Mesodermal cell (in vitro differentiated cells): ENCODE results near the gene PF4V1.
"Not testable (repeated sequence)": the region's sequence is repeated elsewhere in the genome, so short reads cannot be mapped to it uniquely, and the experiment has no call there.

Experiments
- H3K27ac ChIP-seq: 2 replicates; pipeline ENCODE4 v1.7.0; 2013; ENCODE audit warnings: mild to moderate bottlenecking, low read depth, low read length, moderate library complexity; ENCODE audit not compliant: severe bottlenecking
- H3K36me3 ChIP-seq: 2 replicates; pipeline ENCODE4 v1.7.1; 2013; ENCODE audit warnings: mild to moderate bottlenecking, low read length, moderate library complexity; ENCODE audit not compliant: control insufficient read depth, insufficient read depth
- H3K4me1 ChIP-seq: one replicate; pipeline ENCODE4 v1.7.1; 2013; ENCODE audit warnings: mild to moderate bottlenecking, low read length; ENCODE audit not compliant: insufficient read depth, control insufficient read depth, poor library complexity, severe bottlenecking
- H3K4me3 ChIP-seq: 2 replicates; pipeline ENCODE4 v1.7.0; 2013; ENCODE audit warnings: low read length, control low read depth, mild to moderate bottlenecking; ENCODE audit not compliant: insufficient read depth, poor library complexity, severe bottlenecking; ENCODE audit errors: extremely low read depth
- H3K9me3 ChIP-seq: 2 replicates; pipeline ENCODE4 v1.7.1; 2013; ENCODE audit warnings: mild to moderate bottlenecking, low read length, moderate library complexity; ENCODE audit not compliant: control insufficient read depth
- WGBS, 2 experiments: methylation state at CpG; one replicate each; pipeline ENCODE4 v1.1.5; 2013; ENCODE audit warnings: missing lambda C conversion rate in 2 of 2; ENCODE audit not compliant: insufficient coverage in 2 of 2; 5-methylcytosine and 5-hydroxymethylcytosine counted together

The PF4V1 gene

GRCh38 chr4:73894001-73894400 is 40.9 kb downstream of the PF4V1 start:
- H3K4me1 ChIP-seq: no peaks in the 10 kb centered on the region
- no peaks in the 10 kb centered on the region for H3K9me3 ChIP-seq
- H3K4me3 ChIP-seq: no peak overlapping the region
- H3K27ac ChIP-seq: no peak overlapping the region
- no CpG with 5 or more reads among the region's 2 CpGs for WGBS, 2 experiments
- H3K36me3 ChIP-seq: no peaks in the 10 kb centered on the region

GRCh38 chr4:73895201-73896175 is 42.4 kb downstream of the PF4V1 start:
- Histone ChIP-seq H3K36me3 (no peaks in the 10 kb centered on the region), H3K9me3 (no peaks in the 10 kb centered on the region), H3K4me3 (no peak overlapping the region), H3K4me1 (no peaks in the 10 kb centered on the region), H3K27ac (no peak overlapping the region)
- WGBS, 2 experiments: 88 to 100% methylated on average over 5 to 6 of the region's 9 CpGs

- Histone ChIP-seq H3K4me1 (no peaks in the 10 kb centered on the region), H3K4me3 (no peak overlapping the region), H3K9me3 (no peaks in the 10 kb centered on the region), H3K36me3 (no peaks in the 10 kb centered on the region), H3K27ac (no peak overlapping the region)
- no CpG with 5 or more reads among the region's 2 CpGs for WGBS, 2 experiments
Measured at GRCh38 chr4:73896416-73896815, 43.3 kb downstream of the PF4V1 start.

- Histone ChIP-seq H3K27ac (no peak overlapping the region), H3K9me3 (no peaks in the 10 kb centered on the region), H3K36me3 (no peaks in the 10 kb centered on the region), H3K4me3 (no peak overlapping the region), H3K4me1 (no peaks in the 10 kb centered on the region)
- WGBS, 2 experiments: no CpG with 5 or more reads among the region's 4 CpGs
Measured at GRCh38 chr4:73897380-73898136, 44.5 kb downstream of the PF4V1 start.

- H3K4me3 ChIP-seq: not testable (repeated sequence)
- WGBS, 2 experiments: 88 to 92% methylated on average over 1 of the region's 3 CpGs
Measured at GRCh38 chr4:73899338-73899737, 46.2 kb downstream of the PF4V1 start.

GRCh38 chr4:73901031-73901430 is 47.9 kb downstream of the PF4V1 start:
- 70 to 90% methylated on average over 2 of the region's 5 CpGs for WGBS, 2 experiments

More at GRCh38 chr4:73899338-73899737, 46.2 kb downstream of the PF4V1 start:
- H3K9me3 ChIP-seq, H3K36me3 ChIP-seq, H3K4me1 ChIP-seq, H3K27ac ChIP-seq: not testable (repeated sequence)

GRCh38 chr4:73902038-73902637 is 49.0 kb downstream of the PF4V1 start:
- no peak overlapping the region for H3K27ac ChIP-seq
- WGBS, 2 experiments: 83 to 92% methylated on average over 1 of the region's 1 CpG

More at GRCh38 chr4:73901031-73901430, 47.9 kb downstream of the PF4V1 start:
- Histone ChIP-seq H3K9me3 (no peaks in the 10 kb centered on the region), H3K4me3 (no peak overlapping the region), H3K27ac (no peak overlapping the region), H3K36me3 (no peaks in the 10 kb centered on the region), H3K4me1 (no peaks in the 10 kb centered on the region)

GRCh38 chr4:73902817-73903547 is 49.9 kb downstream of the PF4V1 start:
- no peaks in the 10 kb centered on the region for H3K4me1 ChIP-seq
- H3K27ac ChIP-seq: no peak overlapping the region
- H3K9me3 ChIP-seq: no peaks in the 10 kb centered on the region
- no peaks in the 10 kb centered on the region for H3K36me3 ChIP-seq
- no peak overlapping the region for H3K4me3 ChIP-seq
- 31 to 45% methylated on average over 1 of the region's 3 CpGs for WGBS, 2 experiments

More at GRCh38 chr4:73902038-73902637, 49.0 kb downstream of the PF4V1 start:
- H3K4me3 ChIP-seq: no peak overlapping the region
- no peaks in the 10 kb centered on the region for H3K36me3 ChIP-seq
- H3K9me3 ChIP-seq: no peaks in the 10 kb centered on the region
- H3K4me1 ChIP-seq: no peaks in the 10 kb centered on the region
